Stimulated activated CD8-positive, alpha-beta memory T cell treated with anti-CD3 and anti-CD28 coated beads, Interleukin-15, amount 100 ng/mL, for 1 hour (primary cell): Measurements from ENCODE around the gene TMEM11.
"Not testable (repeated sequence)": the region's sequence is repeated elsewhere in the genome, so short reads cannot be mapped to it uniquely, and the experiment has no call there.

Source experiments
- DNase-seq: peaks from one replicate; pipeline ENCODE4 v3.0.0-alpha.2; 2020; ENCODE audit warnings: low read depth

TMEM11 gene

GRCh38 chr17:21242026-21242697, 28.2 kb upstream of the TMEM11 start:
- DNase-seq: no peak

GRCh38 chr17:21241564-21241963, 27.6 kb upstream of the TMEM11 start:
- no peak for DNase-seq

GRCh38 chr17:21240369-21241055, 26.6 kb upstream of the TMEM11 start:
- DNase-seq: no peak

GRCh38 chr17:21239680-21240368, 25.9 kb upstream of the TMEM11 start:
- DNase-seq: no peak

- DNase-seq: no peak
Measured at GRCh38 chr17:21235921-21236320, 22.0 kb upstream of the TMEM11 start.

GRCh38 chr17:21233581-21234347, 19.8 kb upstream of the TMEM11 start:
- DNase-seq: no peak

- no peak for DNase-seq
Measured at GRCh38 chr17:21232033-21232749, 18.2 kb upstream of the TMEM11 start.

- DNase-seq: no peak
Measured at GRCh38 chr17:21231533-21231932, 17.6 kb upstream of the TMEM11 start.

GRCh38 chr17:21228845-21229244, 14.9 kb upstream of the TMEM11 start:
- no peak for DNase-seq

- no peak for DNase-seq
Measured at GRCh38 chr17:21228111-21228510, 14.2 kb upstream of the TMEM11 start.

- not testable (repeated sequence) for DNase-seq
Measured at GRCh38 chr17:21227277-21227676, 13.3 kb upstream of the TMEM11 start.

GRCh38 chr17:21223086-21223485, 9.1 kb upstream of the TMEM11 start:
- DNase-seq: no peak

GRCh38 chr17:21218831-21219380, 4.9 kb upstream of the TMEM11 start:
- no peak for DNase-seq

GRCh38 chr17:21218101-21218500, 4.1 kb upstream of the TMEM11 start:
- DNase-seq: no peak

- DNase-seq: no peak
Measured at GRCh38 chr17:21217346-21217745, 3.4 kb upstream of the TMEM11 start.

- no peak for DNase-seq
Measured at GRCh38 chr17:21215935-21216334, 2.0 kb upstream of the TMEM11 start.

GRCh38 chr17:21214777-21215541, 998 bp upstream of the TMEM11 start:
- DNase-seq: no peak

- no peak for DNase-seq
Measured at GRCh38 chr17:21213638-21214014, 335 bp downstream of the TMEM11 start.

GRCh38 chr17:21212826-21213637, 929 bp downstream of the TMEM11 start:
- no peak for DNase-seq
